SIG-M5 treated with dmso at 0.1 percent for 504 hours (cell line): ENCODE data around the gene PCNX2.
"Not testable (repeated sequence)": the region's sequence is repeated elsewhere in the genome, so short reads cannot be mapped to it uniquely, and the experiment has no call there.

Source experiments
- DNase-seq: peaks from one replicate; lab custom pipeline; 2025; ENCODE audit not compliant: unreplicated experiment; lab: John Stamatoyannopoulos, UW

The PCNX2 gene

DNA sequence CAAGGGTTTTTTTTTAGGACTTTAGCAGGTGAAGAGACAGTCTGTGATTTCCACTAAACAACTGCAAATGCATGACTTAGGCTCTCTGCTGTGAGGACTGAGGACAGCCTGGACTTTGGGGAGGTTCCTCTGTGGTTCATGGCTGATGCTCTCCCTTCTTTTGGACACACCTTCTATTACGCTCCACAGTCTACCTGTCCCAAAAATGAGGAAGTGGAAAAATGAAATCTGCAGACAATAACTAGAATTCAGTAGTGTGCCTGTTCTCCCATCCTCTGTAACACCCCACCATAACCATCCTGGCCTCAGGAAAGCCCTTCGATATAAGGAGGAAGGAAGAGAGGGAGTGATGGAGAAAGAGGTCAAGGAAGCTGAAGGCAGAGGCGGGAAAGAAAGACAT is 276.4 kb downstream of the PCNX2 start:
- no peak for DNase-seq

DNA sequence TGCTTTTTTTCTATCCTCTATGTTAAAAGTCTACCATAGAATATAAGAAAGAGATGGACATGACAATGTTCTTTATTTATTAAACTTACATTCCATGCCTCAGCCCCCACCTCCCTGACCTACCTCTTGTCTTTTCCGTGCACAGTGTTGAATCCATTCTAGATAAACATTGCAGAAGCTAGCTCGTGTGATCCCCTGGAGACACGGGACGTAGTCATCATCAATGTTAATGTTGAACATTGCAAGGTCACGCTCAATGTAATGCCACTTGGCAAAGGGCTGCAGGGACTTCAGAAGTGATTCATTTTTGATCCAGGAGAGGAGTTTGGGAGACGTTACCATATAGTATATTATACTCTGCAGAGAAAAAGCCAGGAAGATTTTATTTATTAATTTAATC is 278.7 kb downstream of the PCNX2 start:
- no peak for DNase-seq

DNA sequence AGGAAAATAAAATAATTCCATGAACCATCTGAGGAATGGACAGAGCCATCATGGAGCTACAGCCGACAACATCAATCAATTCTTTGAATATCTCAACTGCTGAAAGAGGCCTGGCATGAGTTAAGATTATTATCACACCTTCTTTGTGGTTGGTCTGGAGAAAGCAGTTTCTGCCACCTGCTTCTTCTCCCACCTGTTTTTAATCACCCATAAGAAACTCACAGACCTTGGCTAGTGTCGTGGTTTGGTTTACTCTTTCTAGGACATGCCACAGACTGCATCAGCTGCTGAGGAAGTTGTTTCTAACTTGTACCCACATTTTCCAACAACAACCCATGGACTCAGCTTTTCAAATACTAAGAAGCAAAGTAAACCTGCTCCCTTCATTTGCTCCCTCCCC is 279.6 kb downstream of the PCNX2 start:
- DNase-seq, result no peak

DNA sequence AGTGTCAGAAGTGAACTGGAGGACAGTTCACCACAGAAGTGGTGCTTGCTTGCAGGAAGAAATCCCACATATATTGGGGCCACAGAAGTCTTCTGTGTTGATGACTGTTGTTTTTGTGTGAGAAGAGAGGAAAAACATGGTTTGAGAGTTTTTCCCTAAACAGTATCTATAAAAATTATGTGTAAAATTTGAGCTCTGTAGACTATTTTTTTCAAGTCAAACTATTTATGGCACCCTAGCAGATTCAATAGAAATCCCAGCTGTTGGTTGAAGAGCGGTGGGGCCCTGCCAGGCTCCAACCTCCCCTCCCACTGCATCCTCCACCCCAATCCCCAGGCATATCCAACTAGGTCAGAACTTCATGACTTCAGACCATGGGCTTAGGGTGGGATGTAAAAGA is 283.5 kb downstream of the PCNX2 start:
- DNase-seq, result no peak

GRCh38 chr1:233010146-233010545 is 285.4 kb downstream of the PCNX2 start:
- DNase-seq, result no peak

DNA sequence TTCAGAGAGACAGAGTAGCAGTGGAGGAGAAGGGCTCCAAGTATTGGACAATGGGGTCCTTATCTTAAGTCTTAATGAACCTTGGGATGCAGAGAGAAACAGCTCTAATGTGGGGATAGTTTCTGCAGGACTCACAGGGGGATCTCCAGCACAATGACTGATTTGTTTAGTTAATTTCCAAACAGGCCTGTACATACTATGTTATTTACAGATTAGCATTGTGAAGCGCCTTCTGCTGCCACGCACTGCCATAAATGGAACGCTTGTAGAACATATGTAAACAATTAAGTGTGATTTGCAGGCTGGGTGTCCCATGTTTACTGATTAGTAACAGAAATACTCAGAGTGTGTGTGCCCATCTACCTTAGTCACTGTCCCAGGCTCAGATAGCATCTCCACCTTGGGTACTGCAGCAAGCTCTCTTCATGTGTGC is 289.0 kb downstream of the PCNX2 start:
- DNase-seq, result no peak

GRCh38 chr1:233006108-233006507 is 289.4 kb downstream of the PCNX2 start:
- no peak for DNase-seq

GRCh38 chr1:233005703-233006102 is 289.8 kb downstream of the PCNX2 start:
- DNase-seq, result no peak

GRCh38 chr1:233005156-233005555 is 290.4 kb downstream of the PCNX2 start:
- DNase-seq, result no peak

- DNase-seq, result no peak
These were observed 291.1 kb downstream of the PCNX2 start for GRCh38 chr1:233004451-233004850.

DNA sequence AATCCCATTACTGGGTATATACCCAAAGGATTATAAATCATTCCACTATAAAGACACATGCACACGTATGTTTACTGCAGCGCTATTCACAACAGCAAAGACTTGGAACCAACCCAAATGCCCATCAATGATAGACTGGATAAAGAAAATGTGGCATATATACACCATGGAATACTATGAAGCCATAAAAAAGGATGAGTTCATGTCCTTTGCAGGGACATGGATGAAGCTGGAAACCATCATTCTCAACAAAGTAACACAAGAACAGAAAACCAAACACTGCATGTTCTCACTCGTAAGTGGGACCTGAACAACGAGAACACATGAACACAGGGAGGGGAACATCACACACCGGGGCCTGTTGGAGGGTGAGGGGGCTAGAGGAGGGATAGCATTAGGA is 291.9 kb downstream of the PCNX2 start:
- not testable (repeated sequence) for DNase-seq

DNA sequence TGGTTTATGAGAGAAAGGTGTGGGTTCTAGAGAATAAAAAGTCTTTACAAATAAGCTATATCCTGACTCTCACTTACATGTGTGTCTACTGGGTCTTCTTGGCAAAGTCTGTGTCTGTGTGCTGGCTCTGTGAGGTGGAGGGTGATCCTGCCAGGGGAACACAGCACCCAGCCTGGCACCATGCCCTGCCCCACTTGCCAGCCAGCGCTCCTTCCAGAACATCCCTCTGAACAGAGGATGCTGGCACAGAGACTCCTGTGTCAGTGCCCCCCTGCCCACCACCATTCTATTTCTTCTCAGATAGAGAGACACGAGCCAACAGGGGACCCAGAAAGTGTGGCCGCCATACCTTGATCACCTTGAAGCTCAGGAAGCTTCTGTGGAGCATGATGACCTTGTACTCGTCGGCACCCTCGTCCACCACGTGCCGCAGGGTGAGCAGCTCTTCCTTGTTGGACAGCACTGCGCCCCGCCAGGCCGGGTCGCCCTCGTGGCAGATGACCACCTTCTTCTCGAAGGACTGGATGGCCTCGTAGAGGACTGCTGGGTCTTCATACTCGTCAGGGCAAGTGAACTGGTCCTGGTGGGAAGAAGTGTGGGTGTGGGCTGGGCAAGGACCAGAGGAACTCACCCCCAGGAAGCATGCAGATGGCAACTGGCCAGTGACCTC is 295.4 kb downstream of the PCNX2 start:
- no peak for DNase-seq

GRCh38 chr1:232998646-232999045 is 296.9 kb downstream of the PCNX2 start:
- DNase-seq, result no peak

DNA sequence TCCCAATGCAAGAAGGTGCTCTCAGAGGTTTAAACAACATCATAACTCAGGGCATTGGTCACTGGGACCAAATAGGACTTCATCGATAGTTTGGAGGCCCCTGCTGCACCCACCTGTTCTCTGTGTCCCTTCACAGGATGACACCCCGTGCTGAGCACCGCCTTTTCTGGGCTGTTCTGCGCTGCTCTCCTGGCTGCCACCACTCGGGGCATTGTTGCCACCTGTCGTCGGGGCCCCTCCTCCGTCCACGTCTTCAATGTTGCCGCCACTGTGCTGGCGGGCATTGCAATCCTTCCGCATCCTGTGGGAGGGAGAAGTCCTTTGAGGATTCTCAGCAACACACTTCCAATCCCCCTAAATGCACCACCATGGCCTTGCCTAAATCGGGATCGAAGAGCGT is 297.4 kb downstream of the PCNX2 start:
- no peak for DNase-seq

DNA sequence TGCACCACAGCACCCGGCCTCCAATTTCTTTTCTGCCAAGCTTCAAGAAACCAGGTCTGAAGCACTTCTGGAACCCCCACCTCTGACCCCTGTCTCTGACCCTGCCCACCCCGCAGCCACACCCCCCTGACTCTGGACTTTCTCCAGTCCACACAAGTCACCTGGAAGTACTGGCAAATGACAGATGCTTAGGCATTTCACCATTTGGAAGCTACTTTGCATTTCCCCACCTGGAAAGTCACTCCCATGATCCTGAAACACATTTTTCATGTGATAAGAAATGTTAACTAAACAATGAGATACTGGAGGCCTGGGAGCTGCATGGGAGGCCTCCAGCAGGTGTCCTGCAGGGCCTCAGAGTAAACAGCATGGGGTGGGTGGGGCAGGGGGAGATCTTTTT is 299.4 kb downstream of the PCNX2 start:
- no peak for DNase-seq

- DNase-seq, result no peak
These were observed 300.3 kb downstream of the PCNX2 start for GRCh38 chr1:232995189-232995588.

GRCh38 chr1:232993555-232993954 is 302.0 kb downstream of the PCNX2 start:
- no peak for DNase-seq

DNA sequence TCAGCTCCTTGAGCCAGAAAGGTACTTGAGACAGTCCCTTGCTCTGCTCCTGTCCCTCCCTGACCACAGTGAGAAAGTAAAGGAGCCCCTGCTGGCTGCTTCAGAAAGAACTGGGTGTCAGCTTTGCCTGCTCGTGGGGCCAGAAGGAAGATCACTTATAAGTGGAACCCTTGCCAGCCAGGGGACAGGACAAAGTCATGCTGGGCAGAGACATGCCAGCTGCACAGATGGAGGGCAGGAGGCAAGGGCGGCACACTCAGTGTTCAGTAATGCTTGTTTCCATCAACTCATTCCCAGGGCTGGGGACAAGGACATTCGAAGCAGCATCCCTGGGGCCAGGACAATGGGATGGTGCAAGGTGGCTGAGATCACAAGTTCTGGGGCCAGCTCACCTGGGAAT is 303.3 kb downstream of the PCNX2 start:
- DNase-seq, result no peak

GRCh38 chr1:232991238-232991637 is 304.3 kb downstream of the PCNX2 start:
- DNase-seq, result no peak

- no peak for DNase-seq
These were observed 305.1 kb downstream of the PCNX2 start for GRCh38 chr1:232990176-232991128.

DNA sequence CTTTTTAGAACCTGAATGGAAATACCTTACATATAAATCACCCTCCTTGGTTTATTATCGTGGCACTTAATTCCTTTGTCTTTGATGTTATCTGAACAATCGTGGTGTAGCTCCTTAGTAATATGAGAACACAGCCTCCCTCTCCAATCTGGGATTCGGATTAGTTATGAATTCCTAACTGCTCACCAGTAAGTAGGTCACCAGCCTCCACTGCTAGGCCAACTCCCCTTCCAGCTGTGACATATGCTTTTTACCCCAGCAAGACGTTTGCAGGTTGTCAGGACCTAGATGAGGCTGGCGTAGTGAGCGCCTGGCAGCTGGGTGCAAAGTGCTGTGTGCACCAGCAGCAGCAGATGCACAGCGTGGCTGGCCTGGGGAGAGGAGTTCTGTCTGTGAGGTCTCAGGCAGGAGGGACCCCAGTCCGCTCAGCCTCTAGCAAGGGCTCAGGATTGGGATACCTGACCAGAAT is 306.9 kb downstream of the PCNX2 start:
- DNase-seq, result no peak

- DNase-seq, result no peak
These were observed 307.8 kb downstream of the PCNX2 start for GRCh38 chr1:232987774-232988140.
